Right lobe of liver (tissue), 6 donors: ENCODE results near the gene LYL1. TPM values are rescaled to one million over a fixed set of nuclear protein-coding genes. Genes with fewer than 3 reads are reported as not detected.

Source experiments
- ATAC-seq, 4 donors: fragments of 200-7000 bp; cut with Tn5 transposase; one replicate each; pipeline ENCODE4 v1.9.1; 2020; ENCODE audit warnings: mild to moderate bottlenecking in 4 of 4, moderate library complexity in 4 of 4
- DNase-seq, 3 donors: peaks; one replicate each; pipeline ENCODE4 v3.0.0-alpha.2; 2020
- H3K27ac ChIP-seq, 3 donors: fragments of 200-600 bp; one replicate each; pipeline ENCODE4 v1.8.0; 2022
- H3K27me3 ChIP-seq, 2 donors: fragments of 200-600 bp; one replicate each; pipeline ENCODE4 v1.8.0; 2022
- H3K36me3 ChIP-seq, 4 donors: fragments of 200-600 bp; sonication (generic) in 1 of 4; one replicate each; pipeline versions ENCODE4 v1.5.1 to v1.8.0; 2017 to 2022; ENCODE audit warnings: control low read depth in 1 of 4
- H3K4me1 ChIP-seq, 4 donors: fragments of 200-600 bp; sonication (generic) in 1 of 4; one replicate each; pipeline versions ENCODE4 v1.5.1 to v1.8.0; 2017 to 2022; ENCODE audit warnings: control low read depth in 1 of 4
- H3K4me3 ChIP-seq, 3 donors: fragments of 200-600 bp; one replicate each; pipeline ENCODE4 v1.8.0; 2022
- H3K9me3 ChIP-seq, 4 donors: fragments of 200-600 bp; sonication (generic) in 1 of 4; one replicate each; pipeline versions ENCODE4 v1.5.1 to v1.8.0; 2017 to 2022; ENCODE audit warnings: control low read depth in 1 of 4
- CTCF ChIP-seq, 4 donors: fragments of 200-600 bp in 3 of 4; fragments of 450-650 bp in 1 of 4; IDR thresholded peaks; one replicate each; pipeline versions ENCODE4 v1.5.1 to v1.8.0; 2016 to 2022; ENCODE audit warnings: antibody characterized with exemption in 4 of 4, mild to moderate bottlenecking in 2 of 4
- POLR2A ChIP-seq: fragments of 450-650 bp; IDR thresholded peaks from one replicate; pipeline ENCODE4 v1.6.1; 2017; ENCODE audit warnings: antibody characterized with exemption, mild to moderate bottlenecking
- WGBS: methylation state at CpG from one replicate; pipeline ENCODE4 v1.1.6; 2018; ENCODE audit warnings: low coverage, low lambda C conversion rate; ENCODE audit not compliant: insufficient coverage; ENCODE audit errors: missing lambda C conversion rate; 5-methylcytosine and 5-hydroxymethylcytosine counted together
- intact Hi-C, 2 donors: fragments of 100-400 bp; cut with DNase I; formaldehyde crosslinking; loops; one replicate each; pipeline versions ENCODE4 v1.11.2 to v1.14.1; 2022
- total RNA-seq, 6 experiments: library from RNA; depleted of rRNA in 2 of 6; stranded (reverse); fragments of >200 nt in 2 of 6; fragmentation: NEBNext Ultra II Directional in 3 of 6; extraction: Animal tissue kit (Norgen Biotek cat#: 25700) in 3 of 6; gene quantifications; one replicate each; pipeline versions ENCODE4 v1.1.0 to v1.2.4, GENCODE V29; 2016 to 2023
- donor health status: DM: no; HTN: yes; CAD: no.
- donor health status: DM: no; HTN: no; CAD: no.
- donor health status: DM: no; HTN: no; CAD: no.
- donor health status: DM: no; HTN: yes; CAD: no.
- donor health status: DM: no; HTN: yes; CAD: no.

The LYL1 gene
- total RNA-seq, 6 experiments from 2014 or later: 1.1 to 3.7 (median 2.3) TPM

DNA sequence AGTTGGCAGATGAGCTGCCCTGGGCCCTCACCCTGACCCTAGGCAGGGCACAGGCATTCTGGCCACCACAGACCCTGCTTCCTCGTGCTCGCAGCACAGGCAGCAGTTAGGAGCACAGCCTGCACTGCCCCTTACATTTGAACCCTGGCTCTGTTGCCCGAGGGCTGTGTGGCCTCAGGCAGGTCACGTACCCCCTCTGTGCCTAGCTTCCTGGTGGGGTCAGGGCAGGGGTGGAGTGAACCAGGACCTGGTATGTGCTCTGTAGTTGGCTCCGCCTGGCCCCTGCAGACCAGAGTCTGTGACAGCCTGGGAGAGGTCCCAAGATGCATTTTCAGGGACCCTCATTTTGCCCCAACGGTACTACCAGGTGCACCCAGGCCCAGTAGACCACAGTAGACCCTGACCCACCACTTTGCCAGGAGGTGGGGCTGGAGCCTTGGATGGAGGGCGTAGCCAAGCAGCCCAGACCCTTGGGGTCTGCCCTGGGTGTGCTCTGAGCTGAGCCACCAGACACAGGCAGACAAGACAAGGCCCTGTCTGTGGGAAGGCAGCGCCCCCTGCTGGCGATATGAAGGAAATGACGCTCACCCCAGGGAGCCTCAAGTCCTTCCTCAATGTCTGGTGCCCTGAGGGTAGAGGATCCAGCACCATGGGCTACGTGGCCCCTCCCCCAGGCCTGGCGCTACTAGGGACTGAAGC is 9.1 kb downstream of the LYL1 start:
- ATAC-seq: peak; percentile 69 to 77 (median 72)
- 0% methylated on average over 1 of the region's 12 CpGs for WGBS

GRCh38 chr19:13092606-13093235 is 9.9 kb downstream of the LYL1 start:
- intact Hi-C loops: loop anchor here (2.0 to 10.0 kb wide), 3 partner anchors 58 to 112 kb away; no protein-coding TSS in a partner anchor
- ATAC-seq (peak in 1 of 4 donors; percentile 5), DNase-seq (peak in 1 of 3 donors; percentile 16)

More for the DNA sequence above, 9.1 kb downstream of the LYL1 start:
- H3K27me3 ChIP-seq: peaks cover 0 to 6% of the 10 kb centered on the region in 2 donors
- H3K27ac ChIP-seq: no peak overlapping the region
- no peaks in the 10 kb centered on the region for H3K9me3 ChIP-seq
- TF ChIP-seq POLR2A (no peak), CTCF (IDR thresholded peaks at IDR 0.05) (peak; percentile 94 to 97 (median 95))
- H3K4me3 ChIP-seq: no peak overlapping the region
- peak; percentile 77 to 86 (median 79) for DNase-seq
- H3K36me3 ChIP-seq: peaks cover 0 to 3% (median 0%) of the 10 kb centered on the region in 4 donors
- H3K4me1 ChIP-seq: peaks cover 0 to 26% (median 3%) of the 10 kb centered on the region in 4 donors
- intact Hi-C loops: loop anchor here (2.0 to 10.0 kb wide), 3 partner anchors 59 to 113 kb away; no protein-coding TSS in a partner anchor

DNA sequence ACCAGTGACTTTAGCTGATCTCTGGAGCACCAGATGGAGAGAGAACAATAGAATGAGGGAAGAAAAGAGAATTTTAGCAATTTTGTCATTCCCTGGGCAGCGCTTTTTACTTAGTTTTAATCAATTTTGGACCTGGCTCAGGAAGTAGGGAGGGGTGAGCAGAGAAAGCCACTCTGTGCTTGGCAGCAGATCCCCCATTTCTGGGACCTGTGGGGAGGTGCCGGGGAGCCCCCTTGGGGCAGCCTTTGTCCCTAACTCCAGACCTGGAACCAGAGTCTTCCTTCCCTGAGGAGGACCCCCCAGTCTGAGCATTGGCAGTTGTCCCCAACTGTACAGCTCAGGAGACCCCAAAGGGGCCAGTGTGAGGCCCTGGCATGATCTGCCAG is 10.5 kb downstream of the LYL1 start:
- no peaks in the 10 kb centered on the region for H3K9me3 ChIP-seq
- TF ChIP-seq POLR2A: no peak
- H3K36me3 ChIP-seq: peaks cover 0 to 3% (median 0%) of the 10 kb centered on the region in 4 donors
- H3K27ac ChIP-seq: peak overlapping the region in 1 of 3 donors; percentile 2
- intact Hi-C loops: loop anchor here (2.0 to 10.0 kb wide), 3 partner anchors 57 to 111 kb away; no protein-coding TSS in a partner anchor
- no peak for DNase-seq
- peaks cover 0 to 2% of the 10 kb centered on the region in 2 donors for H3K27me3 ChIP-seq
- WGBS: 55% methylated on average over 2 of the region's 2 CpGs
- H3K4me1 ChIP-seq: peaks cover 0 to 30% (median 3%) of the 10 kb centered on the region in 4 donors
- H3K4me3 ChIP-seq: no peak overlapping the region
- ATAC-seq: no peak

More at GRCh38 chr19:13092606-13093235, 9.9 kb downstream of the LYL1 start:
- H3K27ac ChIP-seq: peak overlapping the region in 1 of 3 donors; percentile 2
- H3K36me3 ChIP-seq: peaks cover 0 to 3% (median 0%) of the 10 kb centered on the region in 4 donors
- H3K27me3 ChIP-seq: peaks cover 0 to 6% of the 10 kb centered on the region in 2 donors
- TF ChIP-seq CTCF (IDR thresholded peaks at IDR 0.05) (no peak), POLR2A (no peak)
- H3K9me3 ChIP-seq: no peaks in the 10 kb centered on the region
- WGBS: 48% methylated on average over 6 of the region's 14 CpGs
- no peak overlapping the region for H3K4me3 ChIP-seq
- H3K4me1 ChIP-seq: peaks cover 0 to 26% (median 3%) of the 10 kb centered on the region in 4 donors

DNA sequence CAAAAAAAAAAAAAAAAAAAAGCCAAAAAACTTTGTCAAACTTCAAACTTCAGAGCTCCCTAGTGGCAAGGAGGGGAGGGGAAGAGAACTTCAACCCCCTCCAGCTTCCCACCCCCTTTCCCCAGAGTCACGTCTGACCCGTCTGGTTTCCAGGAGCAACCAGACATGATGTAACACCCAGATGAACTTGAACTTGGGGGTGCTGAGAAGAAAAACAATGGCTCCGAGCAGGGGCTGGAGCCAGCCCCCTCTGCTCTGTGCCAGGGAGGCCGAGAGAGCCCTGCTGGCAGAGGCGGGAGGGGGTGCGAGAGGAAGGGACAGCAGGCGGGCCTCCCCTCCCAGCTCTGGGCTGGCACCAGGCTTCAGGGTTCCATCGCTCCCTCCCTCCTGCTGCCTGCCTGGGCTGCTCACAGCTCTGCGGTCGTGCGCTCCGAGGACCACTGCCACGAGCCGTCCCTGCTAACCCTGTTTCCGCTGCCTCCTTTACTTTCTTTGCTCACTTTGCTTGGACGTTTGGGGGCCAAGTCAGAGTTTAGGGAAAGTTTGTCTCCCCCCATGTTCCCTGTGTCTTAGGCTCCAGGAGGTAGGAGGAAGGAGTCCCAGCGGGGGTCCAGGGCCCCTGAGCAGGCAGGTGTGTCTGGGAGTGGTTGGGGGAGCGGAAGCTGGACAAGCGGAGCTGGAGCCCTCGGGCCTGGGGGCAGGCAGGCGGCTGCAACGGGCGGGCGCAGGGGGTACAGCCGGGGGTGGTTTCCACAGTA is 11.1 kb downstream of the LYL1 start:
- Histone ChIP-seq H3K27me3 (no peaks in the 10 kb centered on the region), H3K4me1 (peaks cover 0 to 26% (median 3%) of the 10 kb centered on the region in 4 donors), H3K36me3 (peaks cover 0 to 3% (median 0%) of the 10 kb centered on the region in 4 donors), H3K9me3 (no peaks in the 10 kb centered on the region), H3K27ac (peak overlapping the region in 2 of 3 donors; percentile 2 to 29), H3K4me3 (no peak overlapping the region)
- ATAC-seq: peak in 2 of 4 donors; percentile 4
- WGBS: 33% methylated on average over 8 of the region's 25 CpGs
- peak in 1 of 3 donors; percentile 23 for DNase-seq
- TF ChIP-seq CTCF (IDR thresholded peaks at IDR 0.05): no peak
- TF ChIP-seq POLR2A: no peak
- intact Hi-C loops: loop anchor here (2.0 to 10.0 kb wide), 3 partner anchors 57 to 111 kb away; no protein-coding TSS in a partner anchor
